Uterus (tissue), 2 donors: ENCODE measurements around the gene CEBPZOS.

ENCODE experiments used
- CTCF ChIP-seq, 4 experiments: fragments of 200-600 bp in 2 of 4; fragments of 450-650 bp in 2 of 4; sonication (generic) in 2 of 4; IDR thresholded peaks; one replicate each; pipeline ENCODE4 v1.5.1; 2016 to 2019; ENCODE audit warnings: antibody characterized with exemption in 4 of 4, mild to moderate bottlenecking in 2 of 4, moderate library complexity in 1 of 4
- POLR2A ChIP-seq, 2 donors: fragments of 450-650 bp; IDR thresholded peaks; one replicate each; pipeline ENCODE4 v1.6.1; 2016; ENCODE audit warnings: antibody characterized with exemption in 2 of 2, mild to moderate bottlenecking in 1 of 2, moderate library complexity in 1 of 2

DNA sequence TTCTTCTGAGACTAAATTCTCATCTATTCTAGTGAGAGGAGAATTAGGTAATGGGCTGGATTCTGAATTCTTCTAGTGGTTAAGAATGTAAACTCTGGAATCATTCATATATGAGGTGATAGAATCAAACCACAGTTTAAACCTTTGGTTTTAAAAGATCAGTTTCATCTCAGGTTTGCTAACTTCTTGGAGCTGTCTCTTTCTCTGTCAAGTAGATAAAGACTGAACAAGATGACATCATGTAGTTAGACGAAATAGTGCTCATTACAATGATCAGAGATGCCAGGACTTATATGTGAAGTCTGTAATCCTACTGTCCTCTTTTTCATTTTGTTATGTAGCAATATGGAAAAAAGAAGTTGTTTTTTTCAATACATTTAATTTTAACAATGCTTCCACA is 4.9 kb downstream of the CEBPZOS start:
- no peak for TF ChIP-seq CTCF (IDR thresholded peaks at IDR 0.05)
- no peak for TF ChIP-seq POLR2A (IDR thresholded peaks at IDR 0.05)
